Measurements from ENCODE around the gene ZNF750.
A peak's percentile ranks its signal among the peaks of the same experiment; 100 is the strongest.
"Not testable (repeated sequence)": the region's sequence is repeated elsewhere in the genome, so short reads cannot be mapped to it uniquely, and the experiment has no call there.

The ZNF750 gene

GRCh38 chr17:82790391-82790790, 49.4 kb downstream of the ZNF750 start:
- DNase-seq = no peak

- DNase-seq = no peak
Measured at GRCh38 chr17:82789806-82790205, 50.0 kb downstream of the ZNF750 start.

- no peak for DNase-seq
Measured at GRCh38 chr17:82789051-82789592, 50.7 kb downstream of the ZNF750 start.

- DNase-seq = no peak
Measured at GRCh38 chr17:82788206-82789001, 51.4 kb downstream of the ZNF750 start.

- no peak for DNase-seq
Measured at GRCh38 chr17:82787081-82787848, 52.6 kb downstream of the ZNF750 start.

GRCh38 chr17:82786427-82786826, 53.4 kb downstream of the ZNF750 start:
- DNase-seq = no peak

GRCh38 chr17:82785581-82785980, 54.2 kb downstream of the ZNF750 start:
- not testable (repeated sequence) for DNase-seq

- no peak for DNase-seq
Measured at GRCh38 chr17:82783498-82783897, 56.3 kb downstream of the ZNF750 start.

GRCh38 chr17:82782657-82783207, 57.1 kb downstream of the ZNF750 start:
- DNase-seq = no peak

- peak; percentile 82 to 85 for DNase-seq
Measured at GRCh38 chr17:82781894-82782274, 57.9 kb downstream of the ZNF750 start.

GRCh38 chr17:82780971-82781893, 58.6 kb downstream of the ZNF750 start:
- no peak for DNase-seq

- no peak for DNase-seq
Measured at GRCh38 chr17:82780195-82780594, 59.6 kb downstream of the ZNF750 start.

GRCh38 chr17:82779541-82779940, 60.3 kb downstream of the ZNF750 start:
- no peak for DNase-seq

Measured in activated CD4-positive, alpha-beta T cell treated with anti-CD3 and anti-CD28 coated beads, Interleukin-2, amount 50 U/mL, for 48 hours (primary cell).